BLaER1 (cell line): ENCODE results near the gene TYMP.

Experiments used
- H3K27ac ChIP-seq: shearing (Covaris generic); formaldehyde crosslinking; 2 replicates; pipeline ENCODE4 v1.8.1; 2022
- H3K27me3 ChIP-seq: shearing (Covaris generic); formaldehyde crosslinking; 2 replicates; pipeline ENCODE4 v1.8.1; 2022
- H3K36me3 ChIP-seq: shearing (Covaris generic); formaldehyde crosslinking; 2 replicates; pipeline ENCODE4 v1.8.1; 2022
- H3K4me1 ChIP-seq: shearing (Covaris generic); formaldehyde crosslinking; 2 replicates; pipeline ENCODE4 v1.8.1; 2022
- H3K4me2 ChIP-seq: shearing (Covaris generic); formaldehyde crosslinking; 2 replicates; pipeline ENCODE4 v1.8.1; 2022
- H3K4me3 ChIP-seq: shearing (Covaris generic); formaldehyde crosslinking; 2 replicates; pipeline ENCODE4 v1.8.1; 2022
- H3K9ac ChIP-seq: shearing (Covaris generic); formaldehyde crosslinking; 2 replicates; pipeline ENCODE4 v1.8.1; 2022
- H3K9me3 ChIP-seq: shearing (Covaris generic); formaldehyde crosslinking; 2 replicates; pipeline ENCODE4 v1.8.1; 2022
- H4K20me1 ChIP-seq: shearing (Covaris generic); formaldehyde crosslinking; 2 replicates; pipeline ENCODE4 v1.8.1; 2022
- Cebpa-rat ChIP-seq: shearing (Covaris generic); IDR thresholded peaks from 2 replicates; pipeline ENCODE4 v1.8.1; 2022

Gene TYMP

DNA sequence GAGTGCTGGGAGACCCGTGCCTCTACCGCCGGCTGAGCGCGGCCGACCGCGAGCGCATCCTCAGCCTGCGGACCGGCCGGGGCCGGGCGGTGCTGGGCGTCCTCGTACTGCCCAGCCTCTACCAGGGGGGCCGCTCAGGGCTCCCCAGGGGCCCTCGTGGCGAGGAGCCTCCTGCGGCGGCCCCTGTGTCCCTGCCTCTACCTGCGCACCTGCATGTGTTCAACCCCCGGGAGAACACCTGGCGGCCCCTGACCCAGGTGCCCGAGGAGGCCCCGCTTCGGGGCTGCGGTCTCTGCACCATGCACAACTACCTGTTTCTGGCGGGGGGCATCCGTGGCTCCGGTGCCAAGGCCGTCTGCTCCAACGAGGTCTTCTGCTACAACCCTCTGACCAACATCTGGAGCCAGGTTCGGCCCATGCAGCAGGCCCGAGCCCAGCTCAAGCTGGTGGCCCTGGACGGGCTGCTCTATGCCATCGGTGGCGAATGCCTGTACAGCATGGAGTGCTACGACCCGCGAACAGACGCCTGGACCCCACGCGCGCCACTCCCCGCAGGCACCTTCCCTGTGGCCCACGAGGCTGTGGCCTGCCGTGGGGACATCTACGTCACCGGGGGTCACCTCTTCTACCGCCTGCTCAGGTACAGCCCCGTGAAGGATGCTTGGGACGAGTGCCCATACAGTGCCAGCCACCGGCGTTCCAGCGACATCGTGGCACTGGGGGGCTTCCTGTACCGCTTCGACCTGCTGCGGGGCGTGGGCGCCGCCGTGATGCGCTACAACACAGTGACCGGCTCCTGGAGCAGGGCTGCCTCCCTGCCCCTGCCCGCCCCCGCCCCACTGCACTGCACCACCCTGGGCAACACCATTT lies 19.3 kb upstream of the TYMP start:
- Histone ChIP-seq H3K4me3 (peak overlapping the region; percentile 61), H3K9ac (peak overlapping the region; percentile 45)

GRCh38 chr22:50548040-50548920 lies 18.5 kb upstream of the TYMP start:
- H3K4me2 ChIP-seq: peak overlapping the region; percentile 100
- peaks cover 14% of the 10 kb centered on the region; the same call in 1 of the 2 replicates for H4K20me1 ChIP-seq
- peak overlapping the region; percentile 61 for H3K4me3 ChIP-seq
- H3K27me3 ChIP-seq: peaks cover 18% of the 10 kb centered on the region
- H3K36me3 ChIP-seq: no peaks in the 10 kb centered on the region
- peak overlapping the region; percentile 76 for H3K27ac ChIP-seq
- no peak for TF ChIP-seq Cebpa-rat
- H3K4me1 ChIP-seq: peaks cover 68% of the 10 kb centered on the region
- H3K9ac ChIP-seq: peak overlapping the region; percentile 45
- H3K9me3 ChIP-seq: no peaks in the 10 kb centered on the region

More for the DNA sequence above, 19.3 kb upstream of the TYMP start:
- Histone ChIP-seq H3K4me2 (peak overlapping the region; percentile 100), H3K27ac (peak overlapping the region; percentile 76), H3K27me3 (peaks cover 13% of the 10 kb centered on the region), H3K9me3 (no peaks in the 10 kb centered on the region), H3K36me3 (no peaks in the 10 kb centered on the region), H4K20me1 (peaks cover 14% of the 10 kb centered on the region; the same call in 1 of the 2 replicates), H3K4me1 (peaks cover 62% of the 10 kb centered on the region)
- TF ChIP-seq Cebpa-rat: no peak

DNA sequence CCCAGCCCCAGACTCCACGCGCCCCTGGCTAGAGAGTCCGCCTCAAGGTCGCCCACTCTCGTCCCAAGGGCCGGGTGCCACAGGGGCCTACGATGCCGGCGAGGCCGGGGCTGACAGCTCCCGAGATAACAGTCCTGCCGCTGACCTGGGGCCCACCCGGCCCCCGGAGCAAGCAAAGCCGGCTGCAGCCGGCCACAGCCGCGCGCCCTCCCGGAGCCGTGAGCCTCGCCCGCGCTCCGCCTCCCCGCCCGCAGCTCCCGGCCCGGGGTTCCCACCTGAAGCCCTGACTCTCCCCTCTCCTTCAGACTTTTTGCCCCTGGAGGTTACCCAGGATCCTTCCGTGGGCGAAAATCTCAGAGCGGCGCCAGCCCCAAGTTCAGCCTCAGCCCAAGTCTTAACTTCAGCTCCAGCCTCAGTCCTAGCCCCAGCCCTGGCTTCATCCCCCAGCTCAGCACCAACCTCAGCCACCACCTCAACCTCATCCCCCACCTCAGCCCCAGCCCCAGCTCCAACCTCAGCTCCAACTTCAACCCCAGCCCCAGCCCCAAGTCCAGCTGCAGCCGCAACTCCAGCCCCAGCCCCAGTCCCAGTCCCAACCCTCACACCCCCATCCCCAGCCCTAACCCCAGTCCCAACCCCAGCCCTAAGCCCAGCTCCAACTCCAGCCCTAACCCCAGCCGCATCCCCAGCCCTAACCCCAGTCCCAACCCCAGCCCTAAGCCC lies 17.6 kb upstream of the TYMP start:
- no peak overlapping the region for H3K4me3 ChIP-seq
- no peak for TF ChIP-seq Cebpa-rat
- H4K20me1 ChIP-seq: peaks cover 14% of the 10 kb centered on the region; the same call in 1 of the 2 replicates
- no peaks in the 10 kb centered on the region for H3K9me3 ChIP-seq
- no peak overlapping the region for H3K9ac ChIP-seq
- H3K36me3 ChIP-seq: no peaks in the 10 kb centered on the region
- H3K27ac ChIP-seq: 0 out of 2 replicates have a peak overlapping the region, but pooled peaks have one; percentile 46
- peak overlapping the region; percentile 100 for H3K4me2 ChIP-seq
- H3K27me3 ChIP-seq: peaks cover 18% of the 10 kb centered on the region
- peaks cover 68% of the 10 kb centered on the region for H3K4me1 ChIP-seq

DNA sequence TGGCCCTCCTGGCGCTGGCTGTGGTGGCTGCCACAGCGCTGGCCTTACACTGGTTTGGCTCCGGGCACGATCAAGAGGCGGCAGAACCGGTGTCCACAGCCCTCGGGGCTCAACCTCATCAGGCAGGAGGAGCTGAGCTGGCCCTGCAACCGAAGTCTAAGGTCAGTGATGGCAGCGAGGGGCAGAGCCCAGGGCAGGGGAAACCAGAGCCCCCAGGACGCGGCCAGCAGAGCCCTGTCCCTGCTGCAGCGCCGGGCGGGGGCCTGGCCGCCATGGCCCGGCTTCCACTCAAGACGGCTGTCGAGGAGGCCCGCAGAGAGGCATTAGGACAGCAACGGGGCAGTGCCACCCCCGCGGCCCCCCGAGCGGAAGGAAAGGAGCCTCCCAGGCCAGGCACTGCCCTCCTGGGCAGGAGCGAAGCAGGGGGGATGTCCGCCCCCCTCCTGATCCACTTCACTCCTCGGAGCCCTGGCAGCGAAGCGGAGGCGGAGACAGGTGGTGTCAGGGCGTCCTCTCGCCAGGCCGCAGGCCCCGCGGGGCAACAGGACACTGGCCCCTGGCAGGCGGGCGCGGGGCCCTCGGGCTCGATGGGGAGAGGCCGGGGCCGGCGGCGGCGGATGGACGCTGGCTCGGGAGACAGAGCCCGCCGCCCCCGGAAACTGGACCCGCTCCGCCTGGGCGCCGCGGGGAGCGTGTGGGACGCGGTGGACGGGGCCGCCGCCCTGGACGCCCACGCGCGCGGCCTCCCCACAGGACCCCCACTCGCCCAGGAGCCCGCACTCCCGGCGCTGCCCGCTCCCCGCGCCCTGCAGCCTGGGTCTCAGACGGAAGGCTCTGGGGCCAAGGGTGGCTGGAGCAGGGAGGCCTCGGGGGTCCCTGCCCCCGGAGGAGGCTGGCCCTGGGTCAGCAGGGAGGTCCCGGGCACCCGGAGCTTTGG lies 16.8 kb upstream of the TYMP start:
- Histone ChIP-seq H3K4me3 (no peak overlapping the region), H3K9me3 (no peaks in the 10 kb centered on the region), H3K4me2 (peak overlapping the region; percentile 100), H3K4me1 (peaks cover 68% of the 10 kb centered on the region), H3K9ac (no peak overlapping the region), H3K27ac (0 out of 2 replicates have a peak overlapping the region, but pooled peaks have one; percentile 46), H4K20me1 (peaks cover 14% of the 10 kb centered on the region; the same call in 1 of the 2 replicates), H3K36me3 (no peaks in the 10 kb centered on the region), H3K27me3 (peaks cover 18% of the 10 kb centered on the region)
- no peak for TF ChIP-seq Cebpa-rat

GRCh38 chr22:50545522-50546325 lies 15.9 kb upstream of the TYMP start, which contains the start of gene KLHDC7B:
TSS of gene KLHDC7B (plus strand) at chr22:50545899. CDS start at chr22:50546244, 345 bp downstream.
- Histone ChIP-seq H3K27ac (no peak within 1 kb of the TSS), H3K9me3 (no peaks in the 10 kb centered on the region), H3K36me3 (no peaks in the 10 kb centered on the region), H3K4me3 (no peak within 1 kb of the TSS), H3K4me1 (peaks cover 68% of the 10 kb centered on the region), H3K27me3 (peaks cover 18% of the 10 kb centered on the region), H4K20me1 (peaks cover 14% of the 10 kb centered on the region; the same call in 1 of the 2 replicates), H3K4me2 (peak within 1 kb of the TSS; percentile 100), H3K9ac (no peak within 1 kb of the TSS)
- no peak for TF ChIP-seq Cebpa-rat

- peaks cover 67% of the 10 kb centered on the region for H3K4me1 ChIP-seq
- H3K27me3 ChIP-seq: peaks cover 18% of the 10 kb centered on the region
Observed at GRCh38 chr22:50544746-50545253, 15.0 kb upstream of the TYMP start.

GRCh38 chr22:50544078-50544745 lies 14.4 kb upstream of the TYMP start:
- no peak overlapping the region for H3K27ac ChIP-seq
- peaks cover 18% of the 10 kb centered on the region for H3K27me3 ChIP-seq
- no peaks in the 10 kb centered on the region for H3K9me3 ChIP-seq
- H3K9ac ChIP-seq: no peak overlapping the region
- H4K20me1 ChIP-seq: peaks cover 14% of the 10 kb centered on the region; the same call in 1 of the 2 replicates
- peaks cover 67% of the 10 kb centered on the region for H3K4me1 ChIP-seq
- H3K36me3 ChIP-seq: no peaks in the 10 kb centered on the region
- no peak for TF ChIP-seq Cebpa-rat
- peak overlapping the region; percentile 88 for H3K4me2 ChIP-seq
- peak overlapping the region; percentile 40; the same call in 1 of the 2 replicates for H3K4me3 ChIP-seq

More at GRCh38 chr22:50544746-50545253, 15.0 kb upstream of the TYMP start:
- Histone ChIP-seq H3K27ac (no peak overlapping the region), H3K36me3 (no peaks in the 10 kb centered on the region), H3K9me3 (no peaks in the 10 kb centered on the region), H3K4me3 (0 out of 2 replicates have a peak overlapping the region, but pooled peaks have one; percentile 40), H3K9ac (no peak overlapping the region), H4K20me1 (peaks cover 14% of the 10 kb centered on the region; the same call in 1 of the 2 replicates), H3K4me2 (peak overlapping the region; percentile 88)
- no peak for TF ChIP-seq Cebpa-rat
